CD4-positive, alpha-beta T cell treated with Interleukin-21 for 1 hour (primary cell): ENCODE measurements around the gene ZNF530.
A peak's percentile ranks its signal among the peaks of the same experiment; 100 is the strongest.

Experiments
- DNase-seq: peaks from one replicate; pipeline ENCODE4 v3.0.0-alpha.2; 2020

ZNF530 gene

DNA sequence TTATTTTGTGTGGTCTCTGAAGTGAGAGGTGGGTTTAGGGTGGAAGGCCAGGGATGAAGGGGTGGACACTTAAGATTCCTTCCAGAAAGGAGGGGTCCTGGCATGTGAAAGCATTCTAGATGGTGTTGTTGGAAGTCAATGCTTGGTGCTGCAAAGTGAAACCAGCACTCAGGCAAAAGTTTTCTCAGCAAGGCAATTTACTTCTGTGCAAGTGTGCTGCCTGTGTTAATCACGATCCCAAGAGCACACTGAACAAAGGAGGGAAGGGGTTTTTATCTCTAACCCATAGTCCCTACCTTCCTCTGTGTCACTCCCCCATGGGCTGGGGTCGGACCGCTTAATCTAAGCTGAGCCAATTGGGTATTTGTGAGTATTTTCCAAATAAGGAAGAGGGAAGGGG is 15.7 kb downstream of the ZNF530 start:
- DNase-seq: no peak

DNA sequence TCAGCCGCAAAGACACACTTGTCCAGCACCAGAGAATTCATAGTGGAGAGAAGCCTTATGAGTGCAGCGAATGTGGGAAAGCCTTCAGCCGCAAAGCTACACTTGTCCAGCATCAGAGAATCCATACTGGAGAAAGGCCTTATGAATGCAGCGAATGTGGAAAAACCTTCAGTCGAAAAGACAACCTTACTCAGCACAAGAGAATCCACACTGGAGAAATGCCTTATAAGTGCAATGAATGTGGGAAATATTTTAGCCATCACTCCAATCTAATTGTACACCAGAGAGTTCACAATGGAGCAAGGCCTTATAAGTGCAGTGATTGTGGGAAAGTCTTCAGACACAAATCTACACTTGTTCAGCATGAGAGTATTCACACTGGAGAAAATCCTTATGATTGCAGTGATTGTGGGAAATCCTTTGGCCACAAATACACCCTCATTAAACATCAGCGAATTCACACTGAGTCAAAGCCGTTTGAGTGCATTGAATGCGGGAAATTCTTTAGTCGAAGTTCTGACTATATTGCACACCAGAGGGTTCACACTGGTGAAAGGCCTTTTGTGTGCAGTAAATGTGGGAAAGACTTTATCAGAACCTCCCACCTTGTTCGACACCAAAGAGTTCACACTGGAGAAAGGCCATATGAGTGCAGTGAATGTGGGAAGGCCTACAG is 21.1 kb downstream of the ZNF530 start:
- DNase-seq: no peak

DNA sequence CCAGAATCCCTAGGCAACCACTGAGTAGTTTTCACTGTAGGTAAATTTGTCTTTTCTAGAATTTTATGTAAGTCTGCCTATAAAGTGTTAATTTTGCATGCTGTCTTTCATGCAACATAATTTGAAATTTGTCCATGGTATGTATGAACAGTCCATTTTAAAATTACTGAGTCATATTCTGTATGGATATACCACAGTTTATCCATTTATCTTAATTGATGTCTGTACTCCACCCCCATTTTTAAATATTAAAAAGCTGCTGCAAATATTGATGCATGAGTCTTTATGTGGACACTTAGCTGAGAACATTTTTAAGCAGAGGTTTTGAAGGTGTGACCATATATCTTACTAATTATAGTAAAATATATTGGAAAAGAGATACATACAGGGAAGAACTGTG is 23.4 kb downstream of the ZNF530 start:
- DNase-seq: no peak

DNA sequence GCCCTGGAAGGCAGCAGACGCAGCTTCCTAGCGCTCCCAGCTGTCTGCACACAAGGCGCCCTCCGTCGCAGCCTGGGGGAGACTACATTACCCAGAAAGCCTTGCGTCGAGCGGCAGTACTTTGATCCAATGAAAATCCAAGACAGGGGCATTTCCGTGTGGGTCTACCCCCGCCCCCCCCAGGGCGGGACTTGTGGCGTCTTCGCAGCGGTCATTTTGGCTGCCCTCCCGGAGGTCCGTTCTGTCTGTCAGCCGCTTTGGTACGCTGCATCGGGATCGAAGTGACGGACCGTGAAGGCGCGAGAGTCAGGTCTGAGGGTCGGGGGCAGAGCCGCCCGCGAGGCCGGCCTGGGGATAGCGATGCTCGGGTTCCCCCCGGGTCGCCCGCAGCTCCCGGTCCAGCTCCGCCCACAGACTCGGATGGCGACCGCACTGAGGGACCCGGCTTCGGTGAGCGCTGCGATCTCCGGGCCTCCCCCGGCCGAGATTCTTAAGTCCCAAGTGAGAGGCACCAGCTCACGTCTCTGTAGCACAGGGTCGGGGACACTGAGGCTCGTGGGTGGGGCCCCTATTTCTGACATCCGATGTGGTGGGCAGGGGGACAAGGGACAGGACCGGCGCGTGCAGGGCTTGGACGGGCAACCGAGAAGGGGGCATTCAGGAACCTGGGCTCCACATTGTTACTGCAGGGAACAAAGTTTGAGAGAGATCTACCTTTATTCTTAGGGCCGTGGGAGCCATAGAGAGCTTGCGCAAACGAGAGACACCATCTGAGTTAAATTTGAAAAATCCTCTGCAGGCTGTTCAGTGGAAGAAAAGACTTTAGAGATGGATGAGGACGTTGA is 33.5 kb downstream of the ZNF530 start, which contains the start of gene ZNF211:
Gene ZNF211, plus strand, starts transcription at position 182 of the 845 bp plus-strand sequence. Its CDS starts 179 bp downstream, at position 361.
- DNase-seq: peak; percentile 92

DNA sequence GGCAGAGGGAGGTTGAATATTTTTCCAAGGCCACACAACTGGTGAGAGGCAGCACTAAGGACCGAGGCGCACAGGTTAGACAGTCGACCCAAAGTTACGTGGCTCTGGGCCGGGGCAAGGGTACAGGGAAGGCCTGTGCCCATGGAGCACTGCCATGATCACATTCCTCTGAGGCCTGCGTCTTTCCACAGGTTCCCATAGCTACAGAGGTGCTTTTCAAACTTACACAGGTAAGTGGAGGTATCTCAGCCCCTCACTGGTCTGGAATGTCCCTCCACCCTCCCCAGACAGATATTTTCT is 34.1 kb downstream of the ZNF530 start:
- no peak for DNase-seq

DNA sequence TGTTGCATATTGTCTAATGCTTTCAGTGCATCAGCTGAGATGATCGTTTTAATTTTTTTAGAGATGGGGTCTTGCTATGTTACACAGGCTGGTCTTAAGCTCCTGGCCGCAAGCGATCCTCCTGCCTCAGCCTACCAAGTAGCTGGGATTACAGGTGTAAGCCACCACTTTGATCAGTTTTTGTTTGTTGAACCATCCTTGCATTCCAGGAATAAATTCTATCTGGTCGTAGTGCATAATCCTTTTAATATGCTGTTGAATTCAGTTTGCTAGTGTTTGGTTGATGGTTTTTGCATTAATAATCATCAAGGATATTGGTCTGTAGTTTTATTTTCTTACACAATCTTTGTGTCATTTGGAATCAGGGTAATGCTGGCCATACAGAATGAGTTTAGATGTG is 37.7 kb downstream of the ZNF530 start:
- no peak for DNase-seq

DNA sequence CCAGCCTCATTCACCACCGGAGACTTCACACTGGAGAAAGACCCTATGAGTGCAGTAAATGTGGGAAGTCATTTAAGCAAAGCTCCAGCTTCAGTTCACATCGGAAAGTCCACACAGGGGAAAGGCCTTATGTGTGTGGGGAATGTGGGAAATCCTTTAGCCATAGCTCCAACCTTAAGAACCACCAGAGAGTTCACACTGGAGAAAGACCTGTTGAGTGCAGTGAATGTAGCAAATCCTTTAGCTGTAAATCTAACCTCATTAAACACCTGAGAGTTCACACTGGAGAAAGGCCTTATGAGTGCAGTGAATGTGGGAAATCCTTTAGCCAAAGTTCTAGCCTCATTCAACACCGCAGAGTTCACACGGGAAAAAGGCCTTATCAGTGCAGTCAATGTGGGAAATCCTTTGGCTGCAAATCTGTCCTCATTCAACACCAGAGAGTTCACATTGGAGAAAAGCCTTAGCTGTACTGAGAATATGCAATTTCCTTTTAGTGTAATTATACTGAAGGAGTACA is 42.1 kb downstream of the ZNF530 start:
- no peak for DNase-seq

DNA sequence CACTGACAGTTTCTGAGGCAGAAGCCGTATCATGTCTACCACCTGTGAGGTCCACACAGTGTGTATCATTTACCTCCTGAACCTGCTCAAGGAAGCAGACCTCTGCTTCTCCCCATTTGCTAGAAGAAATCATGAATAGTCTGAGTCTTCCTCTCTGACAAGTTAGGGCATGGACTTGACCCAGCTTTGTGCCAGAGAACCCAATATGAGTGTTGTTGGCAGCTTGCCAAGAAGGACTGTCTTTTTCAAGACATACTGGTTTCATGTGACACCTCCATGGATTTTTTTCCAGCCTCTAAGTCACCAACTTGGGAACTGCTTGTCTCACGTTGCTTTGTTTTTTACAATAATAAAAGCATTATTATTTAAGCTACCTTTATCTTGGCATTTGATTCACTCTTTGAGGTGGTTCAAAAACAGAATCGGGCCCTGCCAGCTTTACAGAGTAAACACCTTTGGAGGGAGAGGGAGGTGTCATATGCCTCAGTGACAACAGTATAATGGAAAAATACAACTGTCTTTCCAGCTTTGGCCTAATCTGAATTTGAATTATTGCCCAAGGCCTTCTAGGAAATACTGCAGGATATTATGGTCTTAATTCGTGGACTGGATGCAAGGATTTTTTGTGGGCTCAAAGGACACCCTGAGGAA is 42.8 kb downstream of the ZNF530 start:
- DNase-seq: no peak

DNA sequence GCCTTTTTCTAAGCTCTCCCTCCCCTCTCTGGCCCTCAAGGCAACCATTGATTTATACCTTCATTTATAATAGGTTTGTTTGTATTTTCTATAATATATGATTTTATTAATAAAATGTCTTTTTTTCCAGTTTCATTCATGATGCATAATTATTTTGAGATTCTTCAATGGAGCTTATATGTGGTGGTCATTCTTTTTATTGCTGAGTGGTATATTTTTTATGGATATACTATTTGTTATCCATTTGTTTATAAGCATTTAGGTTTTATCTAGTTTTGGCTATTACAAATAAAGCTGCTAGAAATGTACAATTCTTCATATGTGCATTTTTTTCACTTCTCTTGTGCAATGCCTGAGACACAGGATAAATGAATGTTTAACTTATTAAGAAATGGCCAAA is 44.0 kb downstream of the ZNF530 start:
- no peak for DNase-seq

DNA sequence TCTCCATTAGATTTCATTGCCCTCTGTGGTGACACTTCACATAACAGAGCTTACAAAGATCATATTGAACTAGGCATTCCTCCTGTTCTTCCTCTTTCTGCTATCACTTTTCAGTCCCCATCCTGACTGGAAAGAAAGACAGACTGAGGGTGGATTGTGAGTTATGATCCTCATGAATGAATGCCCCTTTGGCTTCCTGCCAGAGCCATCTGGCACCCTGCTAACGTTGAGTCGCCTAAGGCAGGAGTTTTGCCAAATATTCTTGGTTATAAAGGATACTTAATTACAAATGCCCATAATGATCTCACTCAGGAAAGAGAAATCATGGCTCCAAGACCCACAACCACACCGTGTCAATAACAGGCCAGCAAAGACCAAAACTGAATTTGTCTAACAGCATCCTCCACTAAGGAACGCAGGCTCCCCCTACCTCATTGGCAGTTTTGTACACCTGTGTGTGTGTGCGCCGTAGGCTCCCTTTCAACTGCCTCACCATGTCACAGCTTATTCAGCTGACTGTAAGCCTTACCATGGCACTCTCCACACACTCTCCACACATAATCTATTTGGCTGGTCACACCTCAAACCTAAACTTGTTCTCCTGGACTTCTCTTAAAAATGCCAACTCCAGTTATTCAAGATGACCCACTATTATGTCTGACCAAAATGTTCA is 48.8 kb downstream of the ZNF530 start:
- no peak for DNase-seq

DNA sequence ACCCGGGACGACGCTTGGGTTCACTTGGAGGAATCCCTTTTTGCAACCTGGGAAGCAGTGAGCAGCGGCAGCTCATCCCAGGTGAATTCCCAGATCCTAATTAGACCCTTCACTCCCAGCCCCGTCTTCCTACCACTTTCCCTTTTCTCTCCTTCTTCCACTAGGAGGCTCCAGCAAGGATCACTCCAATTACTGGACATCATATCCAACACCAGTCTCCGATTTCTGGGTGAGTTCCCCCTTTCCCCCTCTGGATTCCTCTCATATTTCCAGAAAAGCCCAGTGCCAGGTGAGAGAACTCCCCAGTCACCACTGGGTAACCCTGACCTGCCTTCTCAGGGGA is 51.9 kb downstream of the ZNF530 start:
- DNase-seq: no peak

DNA sequence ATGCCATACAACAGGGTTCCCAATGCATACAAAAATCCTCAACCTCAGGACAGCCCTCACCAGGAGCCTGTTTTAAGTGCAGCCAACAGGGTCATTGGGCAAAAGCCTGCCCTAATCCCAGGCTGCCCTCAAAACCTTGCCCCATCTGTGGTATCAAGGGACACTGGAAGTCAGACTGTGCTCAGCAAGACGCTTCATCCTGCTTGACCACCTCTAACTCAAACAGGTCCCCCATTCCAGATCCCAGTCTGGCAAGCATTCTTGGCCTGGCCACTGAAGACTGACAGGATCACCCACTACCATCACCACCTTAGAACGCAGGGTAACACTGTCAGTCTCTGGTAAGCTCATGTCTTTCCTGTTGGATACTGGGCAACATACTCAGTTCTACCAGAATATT is 54.0 kb downstream of the ZNF530 start:
- no peak for DNase-seq

DNA sequence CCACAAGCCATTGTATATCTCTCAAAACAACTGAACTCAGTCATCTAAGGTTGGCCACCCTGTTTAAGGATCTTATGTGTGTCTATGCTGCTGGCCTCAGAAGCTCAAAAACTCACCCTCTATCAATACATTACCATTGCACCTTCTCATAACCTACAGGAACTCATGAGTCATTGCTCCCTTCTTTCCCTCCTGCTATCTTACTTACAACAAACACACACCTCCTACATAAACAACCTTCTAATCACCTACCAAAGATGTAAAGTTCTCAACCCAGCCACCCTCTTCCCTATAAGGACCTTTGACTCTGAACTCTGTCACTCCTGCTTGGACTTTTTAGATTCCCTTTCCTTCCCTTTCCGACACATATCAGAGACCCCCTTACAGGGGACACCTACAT is 55.8 kb downstream of the ZNF530 start:
- DNase-seq: no peak

DNA sequence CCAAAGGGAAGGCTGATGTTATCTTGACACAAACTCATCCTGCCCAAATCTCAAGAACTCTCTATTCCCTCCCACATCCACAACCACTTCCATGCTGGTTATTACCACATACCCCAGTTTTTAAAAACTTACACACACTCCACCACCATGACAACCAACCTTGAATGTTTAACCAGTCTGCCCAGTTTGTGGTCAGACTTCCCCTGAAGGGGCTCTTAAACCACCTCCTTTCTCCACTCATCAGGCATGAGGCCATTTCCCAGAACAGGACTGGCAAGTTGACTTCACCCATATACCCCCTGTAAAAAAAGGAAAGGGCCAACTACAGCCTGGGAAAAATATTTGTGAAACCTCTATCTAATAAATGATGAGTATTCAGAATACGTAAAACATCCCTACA is 56.7 kb downstream of the ZNF530 start:
- no peak for DNase-seq
